Immature natural killer cell (primary cell): Measurements from ENCODE around the gene SLC25A10. TPM values are rescaled to one million over a fixed set of nuclear protein-coding genes. Genes with fewer than 3 reads are reported as not detected.

Experiments
- DNase-seq, 3 donors: peaks; one replicate each; pipeline ENCODE4 v3.0.0; 2022; ENCODE audit warnings: mixed read lengths in 1 of 3
- H3K27ac Mint-ChIP-seq, 6 donors: one replicate each; pipeline ENCODE4 v1.8.0; 2020; ENCODE audit warnings: mixed read lengths in 6 of 6, mild to moderate bottlenecking in 5 of 6, inconsistent platforms in 4 of 6, moderate library complexity in 3 of 6
- H3K27me3 Mint-ChIP-seq, 3 donors: one replicate each; pipeline ENCODE4 v1.8.0; 2020 to 2021; ENCODE audit warnings: low read depth in 3 of 3, mild to moderate bottlenecking in 3 of 3, mixed read lengths in 3 of 3, moderate library complexity in 3 of 3, inconsistent platforms in 1 of 3
- H3K36me3 Mint-ChIP-seq, 3 donors: one replicate each; pipeline ENCODE4 v1.8.0; 2020; ENCODE audit warnings: mixed read lengths in 3 of 3, inconsistent platforms in 2 of 3, mild to moderate bottlenecking in 2 of 3
- H3K4me1 Mint-ChIP-seq, 2 donors: one replicate each; pipeline ENCODE4 v1.8.0; 2020; ENCODE audit warnings: inconsistent platforms in 2 of 2, mild to moderate bottlenecking in 2 of 2, mixed read lengths in 2 of 2, moderate library complexity in 1 of 2
- H3K4me3 Mint-ChIP-seq, 5 donors: one replicate each; pipeline ENCODE4 v1.8.0; 2020; ENCODE audit warnings: mild to moderate bottlenecking in 5 of 5, mixed read lengths in 5 of 5, inconsistent platforms in 3 of 5, moderate library complexity in 3 of 5
- H3K9me3 Mint-ChIP-seq, 6 donors: one replicate each; pipeline ENCODE4 v1.8.0; 2020; ENCODE audit warnings: mild to moderate bottlenecking in 6 of 6, mixed read lengths in 6 of 6, inconsistent platforms in 4 of 6, moderate library complexity in 3 of 6
- polyA plus RNA-seq, 3 donors: library from polyadenylated mRNA; unstranded; fragments of 300-500 nt; fragmentation: Illumina TruSeq; gene quantifications; one replicate each; pipeline ENCODE4 v1.2.3, GENCODE V29; 2021

Gene SLC25A10
- polyA plus RNA-seq, 3 donors from 2014 or later, result 5.6 to 7.5 (median 5.9) TPM

GRCh38 chr17:81681672-81682071 lies 30.4 kb upstream of the SLC25A10 start:
- peaks cover 3 to 9% (median 5%) of the 10 kb centered on the region in 3 donors for H3K27me3 Mint-ChIP-seq
- H3K27ac Mint-ChIP-seq, result peak overlapping the region in 1 of 6 donors; percentile 29
- no peak for DNase-seq
- H3K36me3 Mint-ChIP-seq, result peaks cover 0 to 3% (median 3%) of the 10 kb centered on the region in 3 donors
- peak overlapping the region in 3 of 5 donors; percentile 2 to 40 (median 21) for H3K4me3 Mint-ChIP-seq
- H3K9me3 Mint-ChIP-seq, result no peaks in the 10 kb centered on the region
- H3K4me1 Mint-ChIP-seq, result peaks cover 33 to 37% of the 10 kb centered on the region in 2 donors

DNA sequence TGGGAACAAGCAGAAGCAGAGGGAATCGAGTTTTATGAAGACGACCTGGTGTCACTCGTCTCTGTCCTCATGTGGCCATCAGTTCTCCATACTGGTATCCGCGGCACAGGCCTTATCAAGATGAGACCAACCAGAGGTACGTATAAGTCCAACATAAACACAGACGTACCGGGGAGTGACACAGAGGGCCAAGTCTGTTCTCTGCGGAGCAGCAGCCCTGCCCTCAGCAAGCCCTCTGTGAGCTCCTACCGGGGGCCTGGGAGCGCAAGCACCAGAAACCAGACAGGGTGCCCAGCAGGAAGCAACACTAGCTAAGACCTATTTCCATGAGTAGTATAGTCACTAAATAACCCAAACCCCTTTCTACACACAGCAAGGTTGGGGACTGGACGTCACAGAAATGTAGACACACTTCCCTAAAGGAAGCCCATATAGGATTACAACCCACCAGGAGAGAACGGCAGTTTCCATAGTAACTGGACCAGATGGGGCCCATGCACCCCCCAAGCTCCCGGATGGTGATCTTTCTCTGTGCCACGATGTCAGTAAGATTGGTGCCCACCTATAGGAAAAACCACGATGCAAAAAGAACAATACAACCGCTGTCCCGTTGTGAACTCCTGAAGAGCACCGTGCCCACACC lies 29.4 kb upstream of the SLC25A10 start:
- H3K27me3 Mint-ChIP-seq, result peaks cover 3 to 9% (median 5%) of the 10 kb centered on the region in 3 donors
- peak overlapping the region; percentile 26 to 79 (median 65) for H3K27ac Mint-ChIP-seq
- H3K4me3 Mint-ChIP-seq, result peak overlapping the region; percentile 92 to 98 (median 95)
- no peak for DNase-seq
- peaks cover 0 to 3% (median 3%) of the 10 kb centered on the region in 3 donors for H3K36me3 Mint-ChIP-seq
- no peaks in the 10 kb centered on the region for H3K9me3 Mint-ChIP-seq
- peaks cover 36 to 37% of the 10 kb centered on the region in 2 donors for H3K4me1 Mint-ChIP-seq

DNA sequence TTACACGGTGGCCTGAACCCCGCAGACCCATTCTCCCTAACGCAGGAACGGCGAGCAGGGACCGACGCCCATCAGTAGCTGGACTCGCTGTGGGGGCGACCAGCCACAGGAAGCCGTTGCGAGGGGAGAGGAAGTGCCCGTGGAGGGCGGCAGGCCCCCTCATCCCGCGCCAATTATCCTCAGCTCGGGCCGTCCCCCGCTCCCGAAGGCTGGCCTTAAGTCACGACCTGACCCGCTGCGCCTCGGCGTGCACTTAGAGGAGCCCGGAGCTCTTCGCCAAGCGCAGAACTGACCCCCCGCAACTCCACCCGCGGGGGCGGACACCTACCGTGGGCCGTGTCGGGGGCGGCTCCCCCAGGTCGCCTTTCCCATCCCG lies 28.9 kb upstream of the SLC25A10 start:
- H3K4me1 Mint-ChIP-seq, result peaks cover 36 to 37% of the 10 kb centered on the region in 2 donors
- DNase-seq, result no peak
- peak overlapping the region in 5 of 6 donors; percentile 59 to 85 (median 78) for H3K27ac Mint-ChIP-seq
- H3K4me3 Mint-ChIP-seq, result peak overlapping the region; percentile 92 to 98 (median 95)
- peaks cover 0 to 3% (median 3%) of the 10 kb centered on the region in 3 donors for H3K36me3 Mint-ChIP-seq
- peaks cover 3 to 9% (median 5%) of the 10 kb centered on the region in 3 donors for H3K27me3 Mint-ChIP-seq
- H3K9me3 Mint-ChIP-seq, result no peaks in the 10 kb centered on the region

DNA sequence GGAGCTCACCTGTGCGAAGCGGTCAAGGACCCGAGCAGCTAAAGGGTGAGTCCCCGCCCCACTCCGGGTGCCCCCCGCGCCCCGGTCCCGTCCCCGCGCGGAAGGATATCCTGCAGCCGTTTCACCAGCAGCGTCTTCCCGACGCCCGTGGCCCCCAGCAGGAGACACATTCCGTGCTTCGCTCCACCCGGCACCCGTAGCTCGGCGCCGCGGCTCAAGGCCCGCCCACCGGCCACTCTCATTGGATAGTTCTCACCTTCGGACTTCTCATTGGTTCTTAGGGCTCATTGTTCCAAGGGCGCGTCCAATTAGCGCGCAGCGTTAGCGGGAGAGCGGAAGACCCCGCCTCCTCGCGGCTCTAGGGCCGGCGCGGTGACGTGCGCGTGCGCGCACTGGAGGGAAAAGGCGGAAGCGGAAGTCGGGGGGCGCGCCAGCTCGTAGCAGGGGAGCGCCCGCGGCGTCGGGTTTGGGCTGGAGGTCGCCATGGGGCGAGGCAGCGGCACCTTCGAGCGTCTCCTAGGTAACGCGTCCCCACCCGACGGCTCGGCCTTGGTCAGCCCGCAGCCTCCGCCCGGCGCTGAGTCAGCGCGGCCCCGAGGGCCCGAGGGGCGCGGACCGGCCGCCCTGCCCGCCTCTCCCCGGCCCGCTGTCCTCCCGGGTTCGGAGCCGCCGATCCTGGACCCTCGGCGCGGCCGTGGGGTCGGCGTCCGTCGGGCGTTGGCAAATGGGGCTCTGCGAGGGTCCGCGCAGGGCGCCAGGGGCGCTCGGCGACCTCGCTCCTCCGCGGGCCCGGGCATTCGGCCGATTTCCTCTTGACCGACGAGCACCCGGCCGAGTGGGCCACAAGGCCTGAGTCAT lies 28.3 kb upstream of the SLC25A10 start, which contains the start of the genes ARL16 and HGS:
Gene ARL16 (minus strand): TSS at position 214 of the 858 bp plus-strand sequence. CDS start 44 bp downstream, at position 170.
Gene HGS (plus strand): TSS at position 428 of the 858 bp plus-strand sequence. CDS start 56 bp downstream, at position 484.
- peak; percentile 98 to 99 (median 99) for DNase-seq
- Mint-ChIP-seq H3K36me3 (peaks cover 2 to 3% (median 3%) of the 10 kb centered on the region in 3 donors), H3K27ac (peak within 1 kb of the TSS; percentile 85 to 95 (median 89)), H3K9me3 (no peaks in the 10 kb centered on the region), H3K27me3 (peaks cover 3 to 11% (median 5%) of the 10 kb centered on the region in 3 donors), H3K4me1 (peaks cover 37 to 39% of the 10 kb centered on the region in 2 donors), H3K4me3 (peak within 1 kb of the TSS; percentile 92 to 98 (median 95))

DNA sequence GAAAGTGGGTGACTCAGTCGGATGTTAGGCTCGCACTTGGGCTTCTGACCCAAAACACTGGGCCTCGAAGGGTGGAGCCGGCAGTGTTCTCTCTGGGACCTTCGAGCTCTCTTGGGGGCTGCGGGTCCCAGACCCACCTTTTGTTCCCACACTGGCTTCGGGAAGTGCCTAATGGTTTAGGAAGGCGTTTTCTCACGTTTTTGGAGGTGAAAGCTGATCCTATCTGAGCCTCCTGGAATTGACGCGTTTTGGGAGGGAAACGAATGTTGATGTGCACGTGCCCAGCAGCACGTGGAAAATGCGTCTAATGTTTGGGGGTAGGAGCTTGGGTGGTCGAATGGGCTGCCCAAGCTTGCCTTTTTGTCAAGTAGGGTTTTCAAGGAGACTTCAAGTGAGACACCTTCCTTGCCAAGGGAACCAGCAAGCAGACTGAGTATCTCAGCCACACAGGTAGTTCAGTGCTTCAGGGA lies 27.6 kb upstream of the SLC25A10 start:
- peaks cover 3 to 5% (median 3%) of the 10 kb centered on the region in 3 donors for H3K36me3 Mint-ChIP-seq
- no peaks in the 10 kb centered on the region for H3K9me3 Mint-ChIP-seq
- peak overlapping the region; percentile 73 to 85 (median 80) for H3K27ac Mint-ChIP-seq
- peaks cover 37 to 42% of the 10 kb centered on the region in 2 donors for H3K4me1 Mint-ChIP-seq
- no peak for DNase-seq
- peaks cover 3 to 11% (median 5%) of the 10 kb centered on the region in 3 donors for H3K27me3 Mint-ChIP-seq
- peak overlapping the region; percentile 80 to 87 (median 81) for H3K4me3 Mint-ChIP-seq

DNA sequence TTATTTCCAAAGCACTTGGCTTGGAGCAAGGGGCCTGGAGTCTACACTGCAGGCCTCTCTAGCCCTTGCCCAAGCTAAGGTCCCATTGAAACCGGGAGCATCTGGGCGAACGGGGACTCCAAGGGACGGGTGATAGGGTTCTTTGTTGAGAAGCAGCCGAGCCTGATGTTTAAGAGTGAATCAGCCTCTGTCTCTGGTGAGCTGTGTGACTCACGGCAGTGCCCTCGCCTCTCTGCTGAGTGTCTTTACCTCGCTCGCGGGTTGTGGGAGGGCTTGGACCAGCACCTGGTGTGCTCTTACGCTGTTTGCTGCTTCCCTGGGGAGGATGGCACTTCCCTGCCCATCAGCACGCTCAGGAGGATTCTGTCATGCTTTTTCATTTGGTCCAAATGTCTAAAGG lies 27.0 kb upstream of the SLC25A10 start:
- H3K27ac Mint-ChIP-seq, result peak overlapping the region; percentile 73 to 85 (median 80)
- DNase-seq, result no peak
- H3K36me3 Mint-ChIP-seq, result peaks cover 3 to 5% (median 3%) of the 10 kb centered on the region in 3 donors
- H3K9me3 Mint-ChIP-seq, result no peaks in the 10 kb centered on the region
- H3K4me1 Mint-ChIP-seq, result peaks cover 37 to 42% of the 10 kb centered on the region in 2 donors
- peak overlapping the region; percentile 80 to 87 (median 81) for H3K4me3 Mint-ChIP-seq
- H3K27me3 Mint-ChIP-seq, result peaks cover 3 to 16% (median 5%) of the 10 kb centered on the region in 3 donors

DNA sequence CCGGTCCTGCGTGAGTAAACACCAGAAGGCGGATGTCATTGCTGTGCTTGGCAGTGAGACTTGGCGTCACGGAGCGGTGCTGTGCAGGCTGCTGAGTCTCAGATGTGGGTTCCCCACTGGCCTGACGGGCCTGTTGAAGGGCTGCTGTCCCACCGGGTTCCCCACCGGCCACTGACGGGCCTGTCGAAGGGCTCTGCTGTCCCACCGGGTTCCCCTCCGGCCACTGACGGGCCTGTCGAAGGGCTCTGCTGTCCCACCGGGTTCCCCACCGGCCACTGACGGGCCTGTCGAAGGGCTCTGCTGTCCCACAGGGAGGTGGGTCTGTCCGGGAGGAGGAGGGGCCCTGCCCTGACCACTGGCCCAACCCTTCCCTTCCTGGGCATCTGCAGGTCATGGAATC lies 25.5 kb upstream of the SLC25A10 start:
- Mint-ChIP-seq H3K27ac (no peak overlapping the region), H3K9me3 (no peaks in the 10 kb centered on the region), H3K27me3 (peaks cover 3 to 16% (median 5%) of the 10 kb centered on the region in 3 donors), H3K4me3 (no peak overlapping the region), H3K4me1 (peaks cover 37 to 41% of the 10 kb centered on the region in 2 donors), H3K36me3 (peaks cover 3 to 5% (median 3%) of the 10 kb centered on the region in 3 donors)
- no peak for DNase-seq

DNA sequence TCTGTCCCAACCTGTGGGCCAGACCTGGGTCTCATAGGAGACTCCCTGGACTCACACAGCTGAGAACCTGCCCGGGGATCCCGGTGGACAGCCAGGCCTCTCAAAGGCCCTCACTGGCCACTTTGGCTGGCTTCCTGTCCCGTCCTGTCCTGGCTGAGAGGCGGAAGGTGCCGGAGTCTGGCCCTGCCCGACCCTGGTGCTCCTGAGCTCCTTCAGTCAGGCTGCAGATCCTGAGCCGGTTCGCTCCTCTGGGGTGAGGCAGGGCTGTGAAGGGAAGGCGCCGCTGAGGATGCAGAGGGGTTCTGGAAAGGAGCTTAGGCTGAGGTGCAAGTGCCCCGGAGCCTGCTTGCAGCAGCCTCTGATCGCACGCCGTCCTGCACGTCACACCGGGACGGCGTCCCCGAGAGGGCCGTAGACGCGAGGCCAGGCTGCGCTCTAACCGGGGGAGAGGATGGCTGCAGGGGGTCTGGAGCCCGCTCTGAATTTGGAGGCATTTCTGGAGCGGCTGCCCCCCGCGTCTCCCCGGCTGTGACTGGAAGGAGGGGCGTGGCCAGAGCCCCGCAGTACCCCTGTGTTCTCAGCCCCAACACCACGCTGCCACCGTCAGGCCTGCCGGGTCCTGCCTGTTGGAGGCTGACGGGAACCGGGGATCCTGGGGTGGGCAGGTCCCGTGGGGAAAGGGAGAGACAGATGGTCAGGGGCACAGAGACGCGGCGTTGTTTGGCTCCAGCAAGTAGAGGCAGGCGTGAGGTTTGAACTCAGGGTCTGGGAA lies 24.1 kb upstream of the SLC25A10 start:
- peak overlapping the region in 1 of 5 donors; percentile 38 for H3K4me3 Mint-ChIP-seq
- H3K36me3 Mint-ChIP-seq, result peaks cover 3 to 7% (median 5%) of the 10 kb centered on the region in 3 donors
- no peak overlapping the region for H3K27ac Mint-ChIP-seq
- H3K27me3 Mint-ChIP-seq, result peaks cover 3 to 15% (median 5%) of the 10 kb centered on the region in 3 donors
- DNase-seq, result no peak
- no peaks in the 10 kb centered on the region for H3K9me3 Mint-ChIP-seq
- H3K4me1 Mint-ChIP-seq, result peaks cover 31 to 34% of the 10 kb centered on the region in 2 donors

DNA sequence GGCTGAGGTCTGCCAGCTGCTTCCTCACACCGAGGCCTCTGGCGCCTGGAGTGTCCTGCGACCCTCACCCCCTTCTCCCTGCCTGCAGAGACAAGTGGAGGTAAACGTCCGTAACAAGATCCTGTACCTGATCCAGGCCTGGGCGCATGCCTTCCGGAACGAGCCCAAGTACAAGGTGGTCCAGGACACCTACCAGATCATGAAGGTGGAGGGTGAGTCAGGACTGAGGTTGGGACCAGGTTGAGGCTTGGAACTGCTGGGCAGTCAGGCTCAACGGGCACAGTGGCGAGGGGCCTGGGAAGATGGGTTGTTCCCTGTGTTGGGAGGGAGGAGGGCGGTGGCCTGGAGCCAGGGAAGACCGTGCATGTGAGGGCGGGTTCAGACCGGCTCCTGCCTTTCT lies 23.5 kb upstream of the SLC25A10 start:
- no peak overlapping the region for H3K27ac Mint-ChIP-seq

GRCh38 chr17:81690066-81690465 lies 22.0 kb upstream of the SLC25A10 start:
- H3K4me1 Mint-ChIP-seq, result peaks cover 14 to 21% of the 10 kb centered on the region in 2 donors
- no peak for DNase-seq
- H3K36me3 Mint-ChIP-seq, result peaks cover 3 to 7% (median 5%) of the 10 kb centered on the region in 3 donors
- no peaks in the 10 kb centered on the region for H3K9me3 Mint-ChIP-seq
- no peak overlapping the region for H3K27ac Mint-ChIP-seq
- peaks cover 2 to 9% (median 3%) of the 10 kb centered on the region in 3 donors for H3K27me3 Mint-ChIP-seq
- no peak overlapping the region for H3K4me3 Mint-ChIP-seq

More for the DNA sequence above, 23.5 kb upstream of the SLC25A10 start:
- Mint-ChIP-seq H3K4me1 (peaks cover 26 to 31% of the 10 kb centered on the region in 2 donors), H3K9me3 (no peaks in the 10 kb centered on the region), H3K4me3 (no peak overlapping the region), H3K36me3 (peaks cover 3 to 7% (median 5%) of the 10 kb centered on the region in 3 donors), H3K27me3 (peaks cover 2 to 11% (median 5%) of the 10 kb centered on the region in 3 donors)
- DNase-seq, result no peak

DNA sequence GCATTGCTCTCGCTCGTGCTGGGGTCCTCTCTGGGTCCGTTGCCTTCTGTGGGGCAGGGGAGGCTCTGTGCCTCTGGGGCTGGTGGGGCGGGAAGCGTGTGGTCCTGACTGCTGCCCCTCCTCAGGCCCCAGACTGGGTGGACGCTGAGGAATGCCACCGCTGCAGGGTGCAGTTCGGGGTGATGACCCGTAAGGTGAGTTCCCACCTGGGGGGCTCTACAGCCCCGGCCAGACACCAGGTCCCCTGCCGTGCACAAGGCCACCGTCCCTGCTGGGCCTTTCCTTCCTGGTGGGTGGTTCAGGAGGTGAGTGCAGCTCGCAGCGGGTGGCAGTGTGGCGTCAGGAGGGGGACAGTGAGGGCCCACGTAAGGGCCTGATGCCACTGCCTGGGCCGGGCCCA lies 21.5 kb upstream of the SLC25A10 start:
- no peak for DNase-seq
- Mint-ChIP-seq H3K27me3 (peaks cover 2 to 10% (median 3%) of the 10 kb centered on the region in 3 donors), H3K9me3 (no peaks in the 10 kb centered on the region), H3K4me3 (no peak overlapping the region), H3K4me1 (peaks cover 9 to 17% of the 10 kb centered on the region in 2 donors), H3K27ac (no peak overlapping the region), H3K36me3 (peaks cover 3 to 7% (median 5%) of the 10 kb centered on the region in 3 donors)

- Mint-ChIP-seq H3K27ac (no peak overlapping the region), H3K36me3 (peaks cover 2 to 6% (median 5%) of the 10 kb centered on the region in 3 donors), H3K4me3 (no peak overlapping the region)
Measured at GRCh38 chr17:81691196-81691595, 20.9 kb upstream of the SLC25A10 start.

DNA sequence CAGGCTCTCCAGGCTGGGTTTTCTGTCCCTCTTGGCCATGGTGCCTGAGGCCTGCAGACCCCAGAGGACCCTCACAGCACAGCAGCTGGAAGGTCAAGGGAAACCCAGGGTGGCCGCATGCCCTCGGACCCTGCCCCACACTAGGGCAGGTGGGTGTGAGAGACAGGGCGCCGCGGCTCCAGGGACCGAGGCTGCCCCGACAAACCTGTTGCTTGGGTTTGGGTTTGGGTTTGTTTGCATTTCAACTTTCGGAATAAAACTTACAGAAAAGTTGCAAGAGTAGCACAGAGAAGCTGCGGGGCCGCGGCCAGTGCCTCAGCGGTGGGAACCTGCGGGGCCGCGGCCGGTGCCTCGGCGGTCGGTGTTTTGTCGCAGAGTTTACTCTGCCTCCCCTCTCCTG lies 20.5 kb upstream of the SLC25A10 start:
- Mint-ChIP-seq H3K27ac (no peak overlapping the region), H3K9me3 (no peaks in the 10 kb centered on the region), H3K4me1 (peaks cover 0 to 11% of the 10 kb centered on the region in 2 donors), H3K36me3 (peaks cover 0 to 5% (median 4%) of the 10 kb centered on the region in 3 donors), H3K4me3 (no peak overlapping the region), H3K27me3 (peaks cover 1 to 10% (median 2%) of the 10 kb centered on the region in 3 donors)
- no peak for DNase-seq

More at GRCh38 chr17:81691196-81691595, 20.9 kb upstream of the SLC25A10 start:
- Mint-ChIP-seq H3K4me1 (peaks cover 3 to 13% of the 10 kb centered on the region in 2 donors), H3K27me3 (peaks cover 2 to 10% (median 3%) of the 10 kb centered on the region in 3 donors), H3K9me3 (no peaks in the 10 kb centered on the region)
- no peak for DNase-seq
